HepG2 (cell line): Measurements from ENCODE around the gene IRAK4. TPM values are rescaled to one million over a fixed set of nuclear protein-coding genes. Genes with fewer than 3 reads are reported as not detected.
A peak's percentile ranks its signal among the peaks of the same experiment; 100 is the strongest.

Source experiments
- ARID5B ChIP-seq: IDR thresholded peaks from 2 replicates; pipeline ENCODE4 v1.4.0; 2020; ENCODE audit warnings: mild to moderate bottlenecking, missing genetic modification reagents
- ARNTL ChIP-seq: sonication (generic); formaldehyde crosslinking; IDR thresholded peaks from 2 replicates; pipeline ENCODE4 v1.4.0; 2020; ENCODE audit warnings: mild to moderate bottlenecking, missing genetic modification reagents
- CEBPB ChIP-seq: IDR thresholded peaks from 2 replicates; pipeline ENCODE4 v1.6.1; 2011; ENCODE audit warnings: low read depth, low read length, improper control_type of control experiment, borderline replicate concordance
- DDIT3 ChIP-seq: sonication (generic); formaldehyde crosslinking; IDR thresholded peaks from 2 replicates; pipeline ENCODE4 v1.4.0; 2020; ENCODE audit warnings: mild to moderate bottlenecking, missing genetic modification reagents
- DZIP1 ChIP-seq: sonication (generic); formaldehyde crosslinking; IDR thresholded peaks from 2 replicates; pipeline ENCODE4 v1.5.0; 2020; ENCODE audit warnings: mild to moderate bottlenecking, missing genetic modification reagents
- ELF1 ChIP-seq: sonication (generic); formaldehyde crosslinking; IDR thresholded peaks from 2 replicates; pipeline ENCODE4 v1.4.0; 2020; ENCODE audit warnings: missing genetic modification reagents
- GTF3A ChIP-seq: sonication (generic); formaldehyde crosslinking; conservative IDR thresholded peaks from 2 replicates; pipeline ENCODE4 v1.4.0; 2020; ENCODE audit warnings: mild to moderate bottlenecking, missing genetic modification reagents
- RFXANK ChIP-seq: IDR thresholded peaks from 2 replicates; pipeline ENCODE4 v1.6.1; 2016
- SOX13 ChIP-seq, 3 experiments: fragments of 450-650 bp in 1 of 3; sonication (generic) in 1 of 3; formaldehyde crosslinking in 1 of 3; IDR thresholded peaks in 2 of 3; conservative IDR thresholded peaks in 1 of 3; 2 replicates each; pipeline versions ENCODE4 v1.5.0 to v1.6.1; 2016 to 2020; ENCODE audit warnings: antibody characterized with exemption in 1 of 3, mild to moderate bottlenecking in 1 of 3, missing compliant biosample characterization in 1 of 3, missing genetic modification reagents in 1 of 3, moderate library complexity in 1 of 3
- SOX5 ChIP-seq: IDR thresholded peaks from 2 replicates; pipeline ENCODE4 v1.6.1; 2016; ENCODE audit warnings: borderline replicate concordance
- ZNF160 ChIP-seq: sonication (generic); formaldehyde crosslinking; IDR thresholded peaks from 2 replicates; pipeline ENCODE4 v1.8.0; 2022; ENCODE audit warnings: mild to moderate bottlenecking, inconsistent platforms, missing genetic modification reagents
- ZNF574 ChIP-seq: sonication (generic); formaldehyde crosslinking; IDR thresholded peaks from 2 replicates; pipeline ENCODE4 v1.4.0; 2020; ENCODE audit warnings: missing genetic modification reagents
- ZNF687 ChIP-seq: sonication (generic); formaldehyde crosslinking; IDR thresholded peaks from 2 replicates; pipeline ENCODE4 v1.5.1; 2020; ENCODE audit warnings: mild to moderate bottlenecking, missing genetic modification reagents, moderate library complexity
- polyA plus RNA-seq, 8 experiments: library from polyadenylated mRNA; depleted of rRNA in 3 of 8; stranded (reverse) in 7 of 8; unstranded in 1 of 8; fragments of >200 nt; fragmentation: Illumina TruSeq in 4 of 8; extraction: Trizol in 4 of 8; gene quantifications; 2 replicates each; pipeline versions ENCODE4 v1.2.1 to v1.2.3, GENCODE V29; 2011 to 2016; ENCODE audit warnings: low read depth in 4 of 8, missing spikeins in 1 of 8, mixed read lengths in 1 of 8; ENCODE audit not compliant: insufficient read depth in 1 of 8
- total RNA-seq, 5 experiments: library from RNA; depleted of rRNA; stranded (reverse); fragments of >200 nt; fragmentation: Illumina TruSeq; extraction: Trizol; gene quantifications; 2 replicates each; pipeline ENCODE4 v1.2.3, GENCODE V29; 2016; ENCODE audit warnings: low read depth in 1 of 5

IRAK4 gene
- total and polyA plus RNA-seq, 2 of the 13 experiments (the other 11 are each of a cell fraction or from before 2014, with no cell fraction given): 6.6 to 7.1 TPM

- TF ChIP-seq ZNF574 (peak; percentile 46), ARNTL (no peak), RFXANK (CRISPR knock-in tag) (no peak), DZIP1 (no peak), SOX13 (IDR thresholded peaks at IDR 0.05) (no peak), SOX13 (CRISPR knock-in tag; conservative IDR thresholded peaks at IDR 0.05 in 1 of 2, IDR thresholded peaks at IDR 0.05 in 1 of 2) (no peak), ZNF160 (CRISPR knock-in tag) (peak; percentile 46; the same call in 1 of the 2 replicates), ARID5B (CRISPR knock-in tag) (peak; percentile 20; the same call in 1 of the 2 replicates), DDIT3 (CRISPR knock-in tag) (no peak), GTF3A (0 out of 2 replicates have a peak, but pooled peaks have one; percentile 53), CEBPB (no peak), ELF1 (peak; percentile 72), ZNF687 (peak; percentile 90), SOX5 (CRISPR knock-in tag) (no peak)
These were observed 77.1 kb downstream of the IRAK4 start, which contains the start of gene TMEM117 (continued) for GRCh38 chr12:43835656-43836474.
